ENCODE results near the gene PROM2.

PROM2 gene

DNA sequence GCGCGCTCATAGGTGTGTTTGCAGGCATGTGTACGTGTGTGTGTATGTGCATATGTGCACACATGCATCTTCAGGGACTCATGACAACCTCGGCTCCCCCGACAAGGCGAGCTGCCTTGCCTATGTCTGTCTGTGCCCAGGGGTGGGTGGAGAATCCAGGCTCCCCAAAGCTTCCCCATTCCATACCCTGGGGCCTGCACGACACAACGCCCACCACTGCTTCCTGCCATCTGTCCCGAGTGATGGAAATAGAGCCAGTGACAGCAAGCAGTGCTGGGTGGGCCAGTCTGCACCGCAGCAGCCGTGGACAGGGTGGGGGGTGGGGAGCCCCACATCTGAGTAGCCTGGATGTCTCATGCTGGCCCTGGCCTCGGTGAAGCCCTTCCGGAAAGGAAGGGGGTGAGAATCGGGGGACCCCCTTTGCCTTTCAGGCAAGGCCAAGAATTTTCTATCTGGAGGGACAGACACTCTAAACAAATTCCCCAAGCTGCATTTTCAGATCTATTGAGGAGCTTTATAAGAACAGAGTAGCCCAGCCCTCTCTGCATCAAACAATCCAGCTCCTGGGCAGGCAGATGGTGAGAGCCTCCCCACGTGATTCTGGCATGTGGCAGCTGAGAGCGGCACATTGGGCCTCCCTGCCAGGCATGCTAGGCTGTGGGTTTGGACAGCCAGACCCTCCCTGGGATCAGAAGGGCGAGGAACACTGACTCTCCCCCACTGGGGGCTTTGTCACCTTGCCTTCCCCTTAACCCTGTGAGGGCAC, 27.8 kb downstream of the PROM2 start:
- no peaks in the 10 kb centered on the region for H3K9me3 ChIP-seq (ENCODE audit: control insufficient read depth, low read depth, low read length)
- H3K4me1 ChIP-seq (ENCODE audit: control insufficient read depth, low read depth, low read length) = peaks cover 5% of the 10 kb centered on the region
- no peak overlapping the region for H3K9ac ChIP-seq (ENCODE audit: low read length)
- no peak overlapping the region for H3K4me3 ChIP-seq (ENCODE audit: low read length)
- no peak overlapping the region for H3K27ac ChIP-seq (ENCODE audit: low read length)
- no peaks in the 10 kb centered on the region for H3K27me3 ChIP-seq (ENCODE audit: control insufficient read depth, insufficient read depth, low read length)
- no peaks in the 10 kb centered on the region for H3K36me3 ChIP-seq (ENCODE audit: control insufficient read depth, low read depth, low read length)

DNA sequence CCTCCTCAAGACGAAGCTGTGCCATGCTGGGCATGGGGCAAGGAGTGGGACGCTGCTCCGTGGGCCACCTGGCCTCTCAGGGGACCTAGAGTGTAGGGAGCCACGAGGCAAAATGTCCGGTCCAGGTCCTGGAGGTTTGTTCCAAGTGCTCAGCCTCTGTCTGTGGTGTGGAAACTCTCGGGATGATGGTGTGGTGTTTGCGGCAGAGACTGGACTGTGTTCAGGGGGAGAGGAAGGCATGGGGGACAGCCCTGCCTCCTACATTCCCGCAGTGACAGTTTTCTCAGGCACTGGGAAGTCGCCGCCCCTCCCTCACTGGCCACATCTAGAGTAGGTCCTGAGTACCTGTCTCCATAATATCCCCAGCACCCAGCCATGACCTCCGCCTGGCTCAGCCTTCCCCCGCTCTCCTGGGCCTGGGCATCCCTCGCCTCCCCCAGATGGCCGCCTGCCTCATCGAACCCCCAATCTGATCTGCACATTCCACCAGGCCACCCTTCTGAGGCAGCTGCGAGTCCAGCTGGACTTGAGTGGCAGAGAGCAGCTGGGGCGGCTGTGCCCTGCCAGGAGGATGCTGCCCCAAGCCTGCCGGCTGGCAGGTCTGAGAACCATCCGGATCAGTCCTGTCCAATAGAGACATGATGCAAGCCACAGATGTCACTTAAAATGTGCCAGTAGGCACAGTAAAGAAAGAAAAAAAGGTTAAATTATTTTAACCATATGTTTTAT, 29.1 kb downstream of the PROM2 start:
- no peaks in the 10 kb centered on the region for H3K9me3 ChIP-seq (ENCODE audit: control insufficient read depth, low read depth, low read length)
- H3K27me3 ChIP-seq (ENCODE audit: control insufficient read depth, insufficient read depth, low read length) = no peaks in the 10 kb centered on the region
- no peak overlapping the region for H3K9ac ChIP-seq (ENCODE audit: low read length)
- H3K36me3 ChIP-seq (ENCODE audit: control insufficient read depth, low read depth, low read length) = no peaks in the 10 kb centered on the region
- H3K27ac ChIP-seq (ENCODE audit: low read length) = no peak overlapping the region
- H3K4me1 ChIP-seq (ENCODE audit: control insufficient read depth, low read depth, low read length) = no peaks in the 10 kb centered on the region
- H3K4me3 ChIP-seq (ENCODE audit: low read length) = no peak overlapping the region

DNA sequence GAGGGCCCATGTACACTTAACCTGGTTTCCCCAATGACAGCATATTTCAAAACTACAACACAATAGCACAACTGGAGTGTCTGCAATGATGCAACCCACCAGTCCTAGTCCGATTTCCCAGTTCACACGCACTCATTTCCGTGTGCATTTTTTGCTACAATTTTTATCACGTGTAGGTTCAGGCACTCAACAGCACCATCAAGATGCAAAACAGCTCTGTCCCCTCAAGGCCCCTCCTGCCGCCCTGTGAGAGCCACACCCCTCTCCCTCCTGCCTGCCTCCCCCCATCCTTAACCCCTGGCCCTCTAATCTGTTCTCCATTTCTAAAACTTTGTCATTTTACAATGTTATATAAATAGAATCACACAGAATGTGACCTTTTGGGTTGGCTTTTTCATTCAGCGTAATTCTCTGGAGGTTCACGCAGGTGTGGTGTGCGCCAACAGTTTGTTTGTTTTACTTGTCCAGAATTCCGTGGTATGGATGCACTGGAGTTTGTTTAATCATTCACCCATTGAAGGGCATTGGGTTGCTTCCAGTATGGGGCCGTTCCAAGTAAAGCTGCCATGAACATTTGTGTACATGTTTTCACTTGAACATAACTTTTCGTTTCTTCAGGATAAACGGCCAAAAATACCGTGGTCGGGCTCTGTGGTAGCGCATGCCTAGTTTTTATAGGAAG, 31.3 kb downstream of the PROM2 start:
- Histone ChIP-seq H3K4me1 (ENCODE audit: control insufficient read depth, low read depth, low read length) (no peaks in the 10 kb centered on the region), H3K4me3 (ENCODE audit: low read length) (no peak overlapping the region), H3K9ac (ENCODE audit: low read length) (no peak overlapping the region), H3K36me3 (ENCODE audit: control insufficient read depth, low read depth, low read length) (no peaks in the 10 kb centered on the region), H3K27me3 (ENCODE audit: control insufficient read depth, insufficient read depth, low read length) (no peaks in the 10 kb centered on the region), H3K9me3 (ENCODE audit: control insufficient read depth, low read depth, low read length) (no peaks in the 10 kb centered on the region), H3K27ac (ENCODE audit: low read length) (no peak overlapping the region)

DNA sequence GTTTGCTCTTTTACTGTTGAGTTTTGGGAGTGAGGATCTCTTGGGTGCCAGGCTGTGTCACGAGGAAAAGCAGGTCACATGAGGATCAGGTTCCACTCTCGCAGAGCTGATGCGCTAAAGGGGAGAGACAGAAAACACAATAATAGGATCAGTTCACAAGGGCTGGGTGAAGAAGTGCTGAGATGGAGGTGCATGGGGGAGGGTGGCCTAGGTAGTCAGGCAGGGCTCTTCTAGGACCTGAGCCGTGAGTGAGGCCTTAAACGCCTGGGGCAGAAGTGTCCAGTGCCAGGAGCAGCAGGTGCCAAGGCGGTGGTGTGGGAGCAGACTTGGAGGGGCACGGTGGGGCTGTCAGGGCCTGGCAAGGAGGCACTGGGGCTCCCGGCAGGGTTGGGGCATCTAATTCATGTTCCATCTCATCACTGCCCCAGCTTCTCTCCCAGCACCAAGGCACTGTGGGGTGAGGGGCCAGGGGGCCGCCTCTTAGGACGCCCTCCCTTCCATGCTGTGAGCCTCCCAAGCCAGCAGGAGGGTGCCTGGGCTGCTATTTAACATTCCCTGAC, 32.2 kb downstream of the PROM2 start:
- Histone ChIP-seq H3K36me3 (ENCODE audit: control insufficient read depth, low read depth, low read length) (no peaks in the 10 kb centered on the region), H3K9me3 (ENCODE audit: control insufficient read depth, low read depth, low read length) (no peaks in the 10 kb centered on the region), H3K4me3 (ENCODE audit: low read length) (no peak overlapping the region), H3K4me1 (ENCODE audit: control insufficient read depth, low read depth, low read length) (no peaks in the 10 kb centered on the region), H3K27ac (ENCODE audit: low read length) (no peak overlapping the region), H3K27me3 (ENCODE audit: control insufficient read depth, insufficient read depth, low read length) (no peaks in the 10 kb centered on the region), H3K9ac (ENCODE audit: low read length) (no peak overlapping the region)

DNA sequence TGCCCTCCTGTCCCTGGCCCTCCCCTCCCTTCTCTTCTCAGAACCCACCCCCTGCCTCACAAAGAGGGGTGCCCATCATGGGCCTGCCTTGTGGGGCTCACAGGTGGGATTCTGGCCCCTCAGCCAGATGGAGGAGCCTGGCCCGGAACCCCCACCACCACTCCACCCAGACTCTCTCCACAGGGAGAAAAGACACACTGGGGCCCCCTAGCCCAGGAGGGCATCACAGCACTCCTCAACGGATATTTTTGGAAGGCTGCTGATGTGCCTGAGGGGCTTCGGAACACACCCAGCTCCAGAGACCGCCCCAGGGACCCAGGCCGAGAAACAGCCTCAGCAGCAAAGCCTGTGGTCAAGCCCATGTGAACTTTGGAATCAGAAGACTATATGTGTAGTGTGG, 32.8 kb downstream of the PROM2 start:
- no peaks in the 10 kb centered on the region for H3K9me3 ChIP-seq (ENCODE audit: control insufficient read depth, low read depth, low read length)

DNA sequence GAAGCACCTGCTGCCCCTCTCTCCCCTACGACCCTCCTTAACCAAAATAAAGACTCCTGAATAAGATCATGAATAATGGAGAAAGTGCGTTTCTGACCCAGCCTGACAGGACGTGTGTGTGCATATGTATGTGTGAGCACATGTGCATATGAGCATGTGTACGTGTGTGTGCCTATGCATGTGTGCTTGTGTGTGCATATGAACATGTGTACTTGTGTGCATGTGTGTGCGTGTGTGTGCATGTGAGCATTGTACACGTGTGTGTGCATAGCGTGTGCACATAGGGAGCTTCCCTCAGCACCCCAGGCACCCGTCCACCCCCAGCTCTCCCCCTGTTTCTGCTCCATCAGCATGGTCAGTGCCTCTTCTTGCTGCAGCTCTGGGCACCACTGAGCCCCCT, 33.6 kb downstream of the PROM2 start:
- H3K36me3 ChIP-seq (ENCODE audit: control insufficient read depth, low read depth, low read length) = no peaks in the 10 kb centered on the region
- no peak overlapping the region for H3K4me3 ChIP-seq (ENCODE audit: low read length)
- H3K9me3 ChIP-seq (ENCODE audit: control insufficient read depth, low read depth, low read length) = no peaks in the 10 kb centered on the region
- H3K9ac ChIP-seq (ENCODE audit: low read length) = no peak overlapping the region
- H3K4me1 ChIP-seq (ENCODE audit: control insufficient read depth, low read depth, low read length) = no peaks in the 10 kb centered on the region
- no peaks in the 10 kb centered on the region for H3K27me3 ChIP-seq (ENCODE audit: control insufficient read depth, insufficient read depth, low read length)
- H3K27ac ChIP-seq (ENCODE audit: low read length) = no peak overlapping the region

More for the DNA sequence above, 32.8 kb downstream of the PROM2 start:
- H3K36me3 ChIP-seq (ENCODE audit: control insufficient read depth, low read depth, low read length) = no peaks in the 10 kb centered on the region
- H3K27me3 ChIP-seq (ENCODE audit: control insufficient read depth, insufficient read depth, low read length) = no peaks in the 10 kb centered on the region
- H3K4me1 ChIP-seq (ENCODE audit: control insufficient read depth, low read depth, low read length) = no peaks in the 10 kb centered on the region
- H3K9ac ChIP-seq (ENCODE audit: low read length) = no peak overlapping the region
- no peak overlapping the region for H3K27ac ChIP-seq (ENCODE audit: low read length)
- no peak overlapping the region for H3K4me3 ChIP-seq (ENCODE audit: low read length)

DNA sequence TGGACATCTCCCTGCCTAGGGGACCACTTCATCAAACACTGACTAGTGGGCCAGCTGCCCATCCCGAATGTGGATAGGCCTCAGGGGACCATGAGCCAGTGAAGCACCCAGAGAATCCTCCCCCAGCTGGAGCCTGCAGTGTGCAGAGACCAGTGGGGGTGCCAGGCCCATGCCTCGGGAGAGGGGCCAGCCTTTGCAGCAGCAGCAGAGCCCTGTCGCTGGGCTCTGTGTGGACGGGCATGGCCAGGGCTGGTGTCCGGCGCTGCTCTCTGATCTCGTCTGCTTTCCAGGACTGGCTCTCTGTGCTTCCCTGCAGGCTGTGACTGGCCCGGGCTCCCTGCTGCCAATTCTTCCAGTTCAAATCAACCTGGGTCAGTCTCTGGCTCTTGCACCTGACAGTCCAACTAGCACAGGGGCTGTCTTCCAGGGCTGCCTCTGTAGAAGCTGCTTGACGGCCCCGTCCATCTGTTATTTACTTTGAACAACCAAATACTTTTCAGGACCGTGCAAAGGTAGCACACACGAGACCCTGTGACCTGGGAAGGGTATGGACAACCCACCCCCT, 34.3 kb downstream of the PROM2 start:
- no peak overlapping the region for H3K9ac ChIP-seq (ENCODE audit: low read length)
- H3K36me3 ChIP-seq (ENCODE audit: control insufficient read depth, low read depth, low read length) = no peaks in the 10 kb centered on the region
- H3K4me1 ChIP-seq (ENCODE audit: control insufficient read depth, low read depth, low read length) = no peaks in the 10 kb centered on the region
- no peak overlapping the region for H3K27ac ChIP-seq (ENCODE audit: low read length)
- H3K27me3 ChIP-seq (ENCODE audit: control insufficient read depth, insufficient read depth, low read length) = no peaks in the 10 kb centered on the region
- no peak overlapping the region for H3K4me3 ChIP-seq (ENCODE audit: low read length)
- H3K9me3 ChIP-seq (ENCODE audit: control insufficient read depth, low read depth, low read length) = no peaks in the 10 kb centered on the region

DNA sequence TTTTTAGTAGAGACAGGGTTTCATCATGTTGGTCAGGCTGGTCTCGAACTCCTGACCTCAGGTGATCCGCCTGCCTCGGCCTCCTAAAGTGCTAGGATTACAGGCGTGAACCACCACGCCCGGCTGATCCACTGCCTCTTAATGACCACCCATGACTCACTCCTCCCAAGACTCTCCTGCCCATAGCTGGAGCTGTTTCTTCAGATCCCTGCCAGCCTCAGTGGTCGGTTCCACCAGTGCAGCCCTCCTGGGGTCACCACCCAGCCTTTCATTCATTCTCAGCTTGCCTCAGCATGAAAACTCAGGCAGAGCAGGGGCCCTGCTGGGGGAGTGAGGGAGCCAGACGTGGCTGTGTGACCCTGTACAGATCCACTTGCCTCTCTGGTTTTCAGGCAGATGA, 35.4 kb downstream of the PROM2 start:
- Histone ChIP-seq H3K36me3 (ENCODE audit: control insufficient read depth, low read depth, low read length) (no peaks in the 10 kb centered on the region), H3K9ac (ENCODE audit: low read length) (no peak overlapping the region), H3K4me1 (ENCODE audit: control insufficient read depth, low read depth, low read length) (no peaks in the 10 kb centered on the region), H3K27me3 (ENCODE audit: control insufficient read depth, insufficient read depth, low read length) (no peaks in the 10 kb centered on the region), H3K4me3 (ENCODE audit: low read length) (no peak overlapping the region), H3K9me3 (ENCODE audit: control insufficient read depth, low read depth, low read length) (no peaks in the 10 kb centered on the region), H3K27ac (ENCODE audit: low read length) (no peak overlapping the region)

DNA sequence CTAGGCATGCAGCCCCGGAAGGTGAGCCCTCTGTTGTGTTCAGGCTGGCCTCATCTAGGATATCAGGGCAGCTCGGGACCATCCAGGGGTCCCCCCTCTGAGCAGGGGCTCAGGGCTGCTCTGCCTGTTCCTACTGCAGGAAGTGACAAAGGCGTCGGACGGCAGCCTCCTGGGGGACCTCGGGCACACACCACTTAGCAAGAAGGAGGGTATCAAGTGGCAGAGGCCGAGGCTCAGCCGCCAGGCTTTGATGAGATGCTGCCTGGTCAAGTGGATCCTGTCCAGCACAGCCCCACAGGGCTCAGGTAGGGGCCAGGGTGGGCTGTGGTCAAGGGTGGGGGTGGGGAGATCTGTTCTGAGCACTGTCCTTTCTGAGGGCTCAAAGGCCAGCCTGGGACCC, 36.0 kb downstream of the PROM2 start:
- no peaks in the 10 kb centered on the region for H3K4me1 ChIP-seq (ENCODE audit: control insufficient read depth, low read depth, low read length)
- H3K27me3 ChIP-seq (ENCODE audit: control insufficient read depth, insufficient read depth, low read length) = no peaks in the 10 kb centered on the region
- no peak overlapping the region for H3K27ac ChIP-seq (ENCODE audit: low read length)
- no peaks in the 10 kb centered on the region for H3K9me3 ChIP-seq (ENCODE audit: control insufficient read depth, low read depth, low read length)
- H3K9ac ChIP-seq (ENCODE audit: low read length) = no peak overlapping the region
- no peaks in the 10 kb centered on the region for H3K36me3 ChIP-seq (ENCODE audit: control insufficient read depth, low read depth, low read length)
- no peak overlapping the region for H3K4me3 ChIP-seq (ENCODE audit: low read length)

DNA sequence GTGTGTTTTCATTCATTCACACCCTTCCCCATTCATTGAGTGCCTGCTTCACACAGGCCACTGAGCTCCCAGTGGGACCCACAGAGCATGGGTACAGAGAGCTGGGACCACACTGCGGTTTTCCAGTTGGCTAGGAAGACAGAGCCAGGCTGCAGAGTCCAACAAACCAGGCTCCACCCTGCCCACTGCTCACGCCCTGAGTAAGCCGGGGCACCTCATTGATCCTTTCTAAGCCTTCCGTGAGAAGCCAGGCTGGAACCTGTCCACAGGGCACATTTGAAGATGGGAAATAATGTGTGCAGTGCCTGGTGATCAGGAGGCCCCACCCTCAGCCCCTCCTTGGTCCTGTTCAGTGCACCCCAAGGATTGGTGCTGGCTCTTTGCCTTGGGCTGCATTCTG, 36.4 kb downstream of the PROM2 start:
- Histone ChIP-seq H3K27me3 (ENCODE audit: control insufficient read depth, insufficient read depth, low read length) (no peaks in the 10 kb centered on the region), H3K9me3 (ENCODE audit: control insufficient read depth, low read depth, low read length) (no peaks in the 10 kb centered on the region), H3K4me3 (ENCODE audit: low read length) (no peak overlapping the region), H3K9ac (ENCODE audit: low read length) (no peak overlapping the region), H3K4me1 (ENCODE audit: control insufficient read depth, low read depth, low read length) (no peaks in the 10 kb centered on the region), H3K36me3 (ENCODE audit: control insufficient read depth, low read depth, low read length) (no peaks in the 10 kb centered on the region), H3K27ac (ENCODE audit: low read length) (no peak overlapping the region)

DNA sequence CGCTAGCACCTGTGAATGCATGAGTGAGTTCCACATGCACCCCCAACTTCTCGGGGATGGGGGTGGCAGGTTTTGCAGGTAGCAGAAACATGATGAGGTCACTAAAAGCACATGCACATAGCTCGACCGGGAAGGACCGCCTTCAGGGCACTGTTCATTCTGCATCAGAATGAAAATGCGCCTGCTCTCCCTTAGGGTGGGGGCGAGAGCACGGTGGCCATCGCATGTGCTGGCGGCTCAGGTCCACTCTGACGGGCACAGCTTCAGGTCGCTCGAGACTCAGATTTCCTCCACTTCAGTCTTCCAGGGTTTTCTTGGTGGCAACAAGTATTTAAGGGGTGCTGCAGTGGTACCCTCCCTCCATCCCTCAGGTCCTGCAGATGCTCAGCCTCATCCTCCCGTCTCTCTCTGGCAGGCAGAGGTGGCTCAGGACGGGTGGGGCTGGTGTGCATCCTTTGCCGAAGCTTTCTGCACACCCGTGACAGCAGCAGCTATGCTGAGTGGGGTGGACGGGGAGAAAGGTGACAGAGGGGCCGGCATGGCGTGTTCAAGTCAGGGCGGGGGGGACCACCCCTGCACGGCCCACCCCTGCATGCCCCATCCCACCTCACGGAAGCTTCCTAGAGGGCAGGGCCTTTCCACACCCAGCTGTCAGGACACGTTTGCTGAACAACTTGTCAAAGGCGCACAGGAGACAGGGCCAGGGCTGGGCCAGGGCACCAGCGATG, 37.7 kb downstream of the PROM2 start:
- Histone ChIP-seq H3K9ac (ENCODE audit: low read length) (no peak overlapping the region), H3K4me3 (ENCODE audit: low read length) (no peak overlapping the region), H3K9me3 (ENCODE audit: control insufficient read depth, low read depth, low read length) (no peaks in the 10 kb centered on the region), H3K4me1 (ENCODE audit: control insufficient read depth, low read depth, low read length) (no peaks in the 10 kb centered on the region), H3K27ac (ENCODE audit: low read length) (no peak overlapping the region), H3K36me3 (ENCODE audit: control insufficient read depth, low read depth, low read length) (no peaks in the 10 kb centered on the region), H3K27me3 (ENCODE audit: control insufficient read depth, insufficient read depth, low read length) (no peaks in the 10 kb centered on the region)
